H9 (cell line): ENCODE results near the gene STK35. TPM values are rescaled to one million over a fixed set of nuclear protein-coding genes. Genes with fewer than 3 reads are reported as not detected.

Source experiments
- DNase-seq: peaks from one replicate; pipeline ENCODE4 v3.0.0-alpha.2; 2017
- H2AFZ ChIP-seq: one replicate; pipeline ENCODE4 v1.6.1; 2013; ENCODE audit warnings: mild to moderate bottlenecking, low read length, control low read depth, moderate library complexity
- H2AK5ac ChIP-seq: 2 replicates; pipeline ENCODE4 v1.6.1; 2013; ENCODE audit warnings: low read length, control low read depth, mixed read lengths; ENCODE audit not compliant: insufficient read length
- H2BK120ac ChIP-seq: one replicate; pipeline ENCODE4 v1.6.1; 2013; ENCODE audit warnings: low read depth, mild to moderate bottlenecking, low read length, control low read depth, inconsistent platforms; ENCODE audit not compliant: poor library complexity, severe bottlenecking
- H2BK12ac ChIP-seq: 2 replicates; pipeline ENCODE4 v1.6.1; 2013; ENCODE audit warnings: low read length, control low read depth, mixed read lengths, low read depth; ENCODE audit not compliant: insufficient read length
- H2BK15ac ChIP-seq: 2 replicates; pipeline ENCODE4 v1.6.1; 2013; ENCODE audit warnings: low read depth, low read length, control low read depth
- H2BK20ac ChIP-seq: one replicate; pipeline ENCODE4 v1.6.1; 2013; ENCODE audit warnings: low read depth, mild to moderate bottlenecking, low read length, control low read depth, inconsistent platforms; ENCODE audit not compliant: poor library complexity, severe bottlenecking
- H2BK5ac ChIP-seq: 2 replicates; pipeline ENCODE4 v1.6.1; 2013; ENCODE audit warnings: low read length, control low read depth, mixed read lengths; ENCODE audit not compliant: insufficient read length
- H3K14ac ChIP-seq: 2 replicates; pipeline ENCODE4 v1.6.1; 2013; ENCODE audit warnings: low read length, control low read depth; ENCODE audit not compliant: insufficient read depth
- H3K18ac ChIP-seq: 2 replicates; pipeline ENCODE4 v1.6.1; 2013; ENCODE audit warnings: low read depth, mild to moderate bottlenecking, mixed read lengths, low read length, control low read depth; ENCODE audit not compliant: insufficient read length
- H3K23ac ChIP-seq: 2 replicates; pipeline ENCODE4 v1.6.1; 2013; ENCODE audit warnings: low read length, control low read depth, mixed read lengths, low read depth; ENCODE audit not compliant: insufficient read length
- H3K23me2 ChIP-seq: 2 replicates; pipeline ENCODE4 v1.6.1; 2013; ENCODE audit warnings: low read depth, mild to moderate bottlenecking, mixed read lengths, low read length, control low read depth; ENCODE audit not compliant: insufficient read length, poor library complexity, severe bottlenecking
- H3K27ac ChIP-seq: 2 replicates; pipeline ENCODE4 v1.5.1; 2013; ENCODE audit warnings: low read length, control low read depth, mixed read lengths, low read depth; ENCODE audit not compliant: insufficient read length
- H3K27me3 ChIP-seq: 2 replicates; pipeline ENCODE4 v1.6.1; 2013; ENCODE audit warnings: low read length, control low read depth, inconsistent platforms; ENCODE audit not compliant: insufficient read depth
- H3K4ac ChIP-seq: 2 replicates; pipeline ENCODE4 v1.6.1; 2013; ENCODE audit warnings: low read depth, mild to moderate bottlenecking, control low read depth, inconsistent platforms, low read length, moderate library complexity
- H3K4me1 ChIP-seq: 2 replicates; pipeline ENCODE4 v1.6.1; 2013; ENCODE audit warnings: low read length, control low read depth, inconsistent platforms; ENCODE audit not compliant: insufficient read depth
- H3K4me2 ChIP-seq: 2 replicates; pipeline ENCODE4 v1.6.1; 2013; ENCODE audit warnings: low read length, control low read depth, mixed read lengths; ENCODE audit not compliant: insufficient read length, insufficient read depth
- H3K56ac ChIP-seq: 2 replicates; pipeline ENCODE4 v1.6.1; 2013; ENCODE audit warnings: low read depth, mild to moderate bottlenecking, mixed read lengths, low read length, control low read depth; ENCODE audit not compliant: insufficient read length
- H3K79me1 ChIP-seq: 2 replicates; pipeline ENCODE4 v1.6.1; 2013; ENCODE audit warnings: low read depth, mild to moderate bottlenecking, moderate library complexity, low read length, control low read depth, inconsistent platforms; ENCODE audit not compliant: insufficient read depth, poor library complexity, severe bottlenecking
- H3K79me2 ChIP-seq: 2 replicates; pipeline ENCODE4 v1.6.1; 2013; ENCODE audit warnings: low read length, control low read depth, inconsistent platforms; ENCODE audit not compliant: insufficient read depth
- H3K9ac ChIP-seq: 2 replicates; pipeline ENCODE4 v1.6.1; 2013; ENCODE audit warnings: low read length, control low read depth, mixed read lengths; ENCODE audit not compliant: insufficient read length; ENCODE audit errors: extremely low read depth
- H3K9me3 ChIP-seq: one replicate; pipeline ENCODE4 v1.6.1; 2013; ENCODE audit warnings: low read depth, low read length, inconsistent platforms; ENCODE audit not compliant: control insufficient read depth
- H3T11ph ChIP-seq: one replicate; pipeline ENCODE4 v1.6.1; 2013; ENCODE audit warnings: mild to moderate bottlenecking, low read length, control low read depth, inconsistent platforms
- H4K20me1 ChIP-seq: one replicate; pipeline ENCODE4 v1.6.1; 2013; ENCODE audit not compliant: control insufficient read depth, insufficient read length, insufficient read depth
- H4K5ac ChIP-seq: 2 replicates; pipeline ENCODE4 v1.6.1; 2013; ENCODE audit warnings: low read depth, mild to moderate bottlenecking, mixed read lengths, low read length, control low read depth; ENCODE audit not compliant: insufficient read length
- H4K8ac ChIP-seq: replicated peaks from 2 replicates; pipeline ENCODE4 v1.6.1; 2013; ENCODE audit warnings: low read length, control low read depth, mixed read lengths, low read depth; ENCODE audit not compliant: insufficient read length
- H4K91ac ChIP-seq: 2 replicates; pipeline ENCODE4 v1.6.1; 2013; ENCODE audit warnings: low read depth, mild to moderate bottlenecking, moderate library complexity, mixed read lengths, low read length, control low read depth; ENCODE audit not compliant: insufficient read length
- H3K27ac Mint-ChIP-seq, 3 experiments: 2 replicates in 2 of 3; 3 replicates in 1 of 3; pipeline ENCODE4 v1.8.0; 2020 to 2021; ENCODE audit warnings: mixed read lengths in 3 of 3, mild to moderate bottlenecking in 1 of 3, moderate library complexity in 1 of 3
- H3K27me3 Mint-ChIP-seq: 2 replicates; pipeline ENCODE4 v1.8.0; 2021; ENCODE audit warnings: low read depth, mild to moderate bottlenecking, moderate library complexity, mixed read lengths
- H3K36me3 Mint-ChIP-seq, 3 experiments: 2 replicates in 2 of 3; 3 replicates in 1 of 3; pipeline ENCODE4 v1.8.0; 2020 to 2021; ENCODE audit warnings: low read depth in 3 of 3, mixed read lengths in 3 of 3; ENCODE audit not compliant: insufficient read depth in 1 of 3
- H3K4me1 Mint-ChIP-seq, 2 experiments: 2 replicates each; pipeline ENCODE4 v1.8.0; 2020; ENCODE audit warnings: mixed read lengths in 2 of 2
- H3K4me3 Mint-ChIP-seq, 2 experiments: 2 replicates in 1 of 2; 3 replicates in 1 of 2; pipeline ENCODE4 v1.8.0; 2020 to 2021; ENCODE audit warnings: mild to moderate bottlenecking in 2 of 2, mixed read lengths in 2 of 2, moderate library complexity in 1 of 2
- H3K9me3 Mint-ChIP-seq, 2 experiments: 2 replicates in 1 of 2; 3 replicates in 1 of 2; pipeline ENCODE4 v1.8.0; 2020; ENCODE audit warnings: mild to moderate bottlenecking in 2 of 2, mixed read lengths in 2 of 2, moderate library complexity in 1 of 2
- WGBS: extraction: QIAGEN DNeasy Blood & Tissue Kit; methylation state at CpG from one replicate; pipeline ENCODE4 v1.1.7; 2013; ENCODE audit warnings: missing lambda C conversion rate, low lambda C conversion rate, mixed read lengths; ENCODE audit not compliant: insufficient read length; ENCODE audit errors: extremely low coverage; 5-methylcytosine and 5-hydroxymethylcytosine counted together
- total RNA-seq: library from RNA; stranded (reverse); gene quantifications from 2 replicates; pipeline ENCODE4 v1.2.1, GENCODE V29; 2021
- TF ChIP-seq, protein P1 (sequence below): fragments of 200-600 bp; sonication (generic); conservative IDR thresholded peaks from 3 replicates; pipeline ENCODE4 v1.8.0; 2021; ENCODE audit warnings: antibody characterized with exemption, mild to moderate bottlenecking

The STK35 gene
- total RNA-seq, 1 experiment from 2014 or later: 66.2 TPM

GRCh38 chr20:2136275-2136674 lies 34.6 kb downstream of the STK35 start:
- Mint-ChIP-seq H3K27ac (no peak overlapping the region; a peak in 1 of 7 replicates), H3K4me3 (no peak overlapping the region), H3K9me3 (no peaks in the 10 kb centered on the region), H3K36me3 (peaks cover 0 to 6% (median 5%) of the 10 kb centered on the region in 3 experiments; a peak in 2 of 7 replicates), H3K4me1 (peaks cover 33 to 41% of the 10 kb centered on the region in 2 experiments), H3K27me3 (no peaks in the 10 kb centered on the region; the same call in 1 of the 2 replicates)
- Histone ChIP-seq H3T11ph (no peak overlapping the region), H4K5ac (no peak overlapping the region), H4K91ac (no peak overlapping the region), H2BK20ac (no peak overlapping the region), H4K20me1 (no peaks in the 10 kb centered on the region), H3K23me2 (no peaks in the 10 kb centered on the region), H2BK12ac (no peak overlapping the region), H2BK5ac (no peak overlapping the region), H4K8ac (no peak overlapping the region), H3K27ac (no peak overlapping the region), H2AFZ (no peak overlapping the region), H3K9me3 (no peaks in the 10 kb centered on the region), H3K23ac (no peak overlapping the region), H3K14ac (no peak overlapping the region), H3K27me3 (no peaks in the 10 kb centered on the region), H3K9ac (no peak overlapping the region), H3K4me1 (no peaks in the 10 kb centered on the region; the same call in 1 of the 2 replicates), H3K56ac (no peak overlapping the region), H3K79me1 (no peaks in the 10 kb centered on the region), H2BK15ac (no peak overlapping the region), H3K4ac (no peak overlapping the region), H3K18ac (no peak overlapping the region), H2BK120ac (no peak overlapping the region), H2AK5ac (no peak overlapping the region), H3K4me2 (no peak overlapping the region), H3K79me2 (peaks cover 3% of the 10 kb centered on the region; the same call in 1 of the 2 replicates)
- DNase-seq: no peak
- WGBS: no CpG with 5 or more reads among the region's 4 CpGs
- TF ChIP-seq, protein P1, sequence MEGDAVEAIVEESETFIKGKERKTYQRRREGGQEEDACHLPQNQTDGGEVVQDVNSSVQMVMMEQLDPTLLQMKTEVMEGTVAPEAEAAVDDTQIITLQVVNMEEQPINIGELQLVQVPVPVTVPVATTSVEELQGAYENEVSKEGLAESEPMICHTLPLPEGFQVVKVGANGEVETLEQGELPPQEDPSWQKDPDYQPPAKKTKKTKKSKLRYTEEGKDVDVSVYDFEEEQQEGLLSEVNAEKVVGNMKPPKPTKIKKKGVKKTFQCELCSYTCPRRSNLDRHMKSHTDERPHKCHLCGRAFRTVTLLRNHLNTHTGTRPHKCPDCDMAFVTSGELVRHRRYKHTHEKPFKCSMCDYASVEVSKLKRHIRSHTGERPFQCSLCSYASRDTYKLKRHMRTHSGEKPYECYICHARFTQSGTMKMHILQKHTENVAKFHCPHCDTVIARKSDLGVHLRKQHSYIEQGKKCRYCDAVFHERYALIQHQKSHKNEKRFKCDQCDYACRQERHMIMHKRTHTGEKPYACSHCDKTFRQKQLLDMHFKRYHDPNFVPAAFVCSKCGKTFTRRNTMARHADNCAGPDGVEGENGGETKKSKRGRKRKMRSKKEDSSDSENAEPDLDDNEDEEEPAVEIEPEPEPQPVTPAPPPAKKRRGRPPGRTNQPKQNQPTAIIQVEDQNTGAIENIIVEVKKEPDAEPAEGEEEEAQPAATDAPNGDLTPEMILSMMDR: no peak
